Endothelial cell of umbilical vein (primary cell): ENCODE results near the gene VCL. TPM values are rescaled to one million over a fixed set of nuclear protein-coding genes. Genes with fewer than 3 reads are reported as not detected.

Source experiments
- BruUV-seq: library from RNA; stranded (reverse); fragments of 400-500 nt; replicated peaks from 2 replicates; lab custom pipeline; 2021; lab: Mats Ljungman, UMichigan
- CTCF ChIA-PET: fragments of 300-600, 350-600 bp; sonication (Branson Sonifier 250); formaldehyde crosslinking; loops from one replicate; lab custom pipeline; 2021; ENCODE audit warnings: antibody characterized with exemption, inconsistent platforms; lab: Charles Lee
- POLR2A ChIA-PET: fragments of 300-600, 350-600 bp; sonication (Branson Sonifier 250); formaldehyde crosslinking; loops from one replicate; lab custom pipeline; 2021; ENCODE audit warnings: antibody characterized with exemption, inconsistent platforms; lab: Charles Lee
- DNase-seq: peaks from one replicate; pipeline ENCODE4 v3.0.0-alpha.2; 2011; ENCODE audit warnings: low read depth, low spot score
- FAIRE-seq: peaks from 2 replicates; lab custom pipeline; 2011; peaks lifted over from hg19 to GRCh38; lab: Jason Lieb, UNC
- H2AFZ ChIP-seq: 2 replicates; pipeline ENCODE4 v1.6.0; 2012; ENCODE audit warnings: low read depth, low read length, control low read depth, inconsistent platforms
- H3K27ac ChIP-seq: 2 replicates; pipeline ENCODE4 v1.5.1; 2011; ENCODE audit warnings: low read depth, mild to moderate bottlenecking, control low read depth, low read length, moderate library complexity; ENCODE audit not compliant: insufficient read depth
- H3K27me3 ChIP-seq, 2 experiments: 2 replicates each; pipeline versions ENCODE4 v1.6.0 to v1.6.1; 2011; ENCODE audit warnings: low read length in 2 of 2, mixed read lengths in 1 of 2; ENCODE audit not compliant: control insufficient read depth in 2 of 2, insufficient read depth in 2 of 2
- H3K36me3 ChIP-seq, 2 experiments: 2 replicates in 1 of 2; 3 replicates in 1 of 2; pipeline ENCODE4 v1.5.1; 2011; ENCODE audit warnings: low read length in 2 of 2, mild to moderate bottlenecking in 1 of 2, moderate library complexity in 1 of 2; ENCODE audit not compliant: control insufficient read depth in 2 of 2, insufficient read depth in 2 of 2; ENCODE audit errors: extremely low read depth in 1 of 2
- H3K4me1 ChIP-seq: 3 replicates; pipeline ENCODE4 v1.5.1; 2011; ENCODE audit warnings: mild to moderate bottlenecking, low read length; ENCODE audit not compliant: control insufficient read depth, insufficient read depth; ENCODE audit errors: extremely low read depth
- H3K4me2 ChIP-seq: 2 replicates; pipeline ENCODE4 v1.6.1; 2011; ENCODE audit warnings: low read length, control low read depth, mixed read lengths; ENCODE audit not compliant: insufficient read depth
- H3K4me3 ChIP-seq, 3 experiments: fragments of 200-600 bp in 1 of 3; sonication (generic), shearing (Covaris generic) in 1 of 3; replicated peaks in 1 of 3; 2 replicates each; pipeline ENCODE4 v1.5.1; 2011 to 2016; ENCODE audit warnings: control low read depth in 3 of 3, low read length in 3 of 3, mild to moderate bottlenecking in 2 of 3, inconsistent platforms in 1 of 3, low read depth in 1 of 3, moderate library complexity in 1 of 3; ENCODE audit not compliant: insufficient read depth in 1 of 3
- H3K79me2 ChIP-seq: 2 replicates; pipeline ENCODE4 v1.6.0; 2012; ENCODE audit warnings: low read length, inconsistent platforms; ENCODE audit not compliant: control insufficient read depth, insufficient read depth
- H3K9ac ChIP-seq: replicated peaks from 2 replicates; pipeline ENCODE3; 2011; ENCODE audit warnings: low read length, control low read depth; ENCODE audit not compliant: insufficient read depth; ENCODE audit errors: extremely low read depth
- H3K9me1 ChIP-seq: replicated peaks from 3 replicates; pipeline ENCODE4 v1.6.0; 2011; ENCODE audit warnings: mild to moderate bottlenecking, low read length; ENCODE audit not compliant: control insufficient read depth, insufficient read depth; ENCODE audit errors: extremely low read depth
- H3K9me3 ChIP-seq: replicated peaks from 2 replicates; pipeline ENCODE4 v1.5.1; 2012; ENCODE audit warnings: low read length, inconsistent platforms; ENCODE audit not compliant: control insufficient read depth, insufficient read depth
- H4K20me1 ChIP-seq: replicated peaks from 2 replicates; pipeline ENCODE3; 2011; ENCODE audit warnings: mild to moderate bottlenecking, low read length; ENCODE audit not compliant: control insufficient read depth, insufficient read depth; ENCODE audit errors: extremely low read depth
- CTCF ChIP-seq, 2 donors: IDR thresholded peaks; 1 replicate in 1 of 2; 2 replicates in 1 of 2; pipeline ENCODE4 v1.5.1; 2011; ENCODE audit warnings: low read length in 2 of 2, mild to moderate bottlenecking in 2 of 2, moderate library complexity in 2 of 2, control low read depth in 1 of 2, inconsistent platforms in 1 of 2, low read depth in 1 of 2; ENCODE audit not compliant: insufficient read depth in 1 of 2; ENCODE audit errors: extremely low read depth in 1 of 2
- JUN ChIP-seq: IDR thresholded peaks from 2 replicates; pipeline ENCODE4 v1.6.1; 2011; ENCODE audit warnings: borderline replicate concordance, low read depth; ENCODE audit not compliant: insufficient read length, insufficient read depth
- MAX ChIP-seq: IDR thresholded peaks from 2 replicates; pipeline ENCODE4 v1.6.1; 2011; ENCODE audit not compliant: insufficient read depth, insufficient read length
- MYC ChIP-seq: IDR thresholded peaks from one replicate; pipeline ENCODE4 v1.6.1; 2011; ENCODE audit warnings: mild to moderate bottlenecking, low read depth, low read length
- POLR2A ChIP-seq: IDR thresholded peaks from 2 replicates; pipeline ENCODE4 v1.6.1; 2012; ENCODE audit warnings: low read depth, mild to moderate bottlenecking, control low read depth, low read length
- POLR2AphosphoS5 ChIP-seq: IDR thresholded peaks from 2 replicates; pipeline ENCODE4 v1.6.1; 2012; ENCODE audit warnings: low read depth, mild to moderate bottlenecking, control low read depth, low read length, moderate library complexity; ENCODE audit not compliant: insufficient read depth
- dilution Hi-C: fragments of 300-500 bp; cut with MboI; formaldehyde crosslinking; loops from one replicate; pipeline ENCODE4 v1.15.0; 2019; ENCODE audit warnings: low sequenced_read_pairs; ENCODE audit not compliant: extremely low pct_ligation_motif_present
- intact Hi-C: fragments of 100-400 bp; cut with micrococcal nuclease; formaldehyde crosslinking; loops from one replicate; pipeline ENCODE4 v1.10.0; 2022
- polyA plus RNA-seq, 4 experiments: library from polyadenylated mRNA; depleted of rRNA in 3 of 4; stranded (reverse) in 3 of 4; unstranded in 1 of 4; fragments of >200 nt; gene quantifications; 2 replicates each; pipeline versions ENCODE4 v1.2.1 to v1.2.3, GENCODE V29; 2011 to 2012; ENCODE audit warnings: missing spikeins in 1 of 4
- total RNA-seq: library from RNA; stranded (reverse); gene quantifications from 2 replicates; pipeline ENCODE4 v1.2.3, GENCODE V29; 2021

Gene VCL
- total and polyA plus RNA-seq, 2 donors (not counting 3 experiments of a cell fraction or from before 2014, with no cell fraction given) = 95.4 to 231 TPM

GRCh38 chr10:73974309-73974946, 23.5 kb upstream of the VCL start:
- H3K27ac ChIP-seq = no peak overlapping the region
- no peak overlapping the region for H3K4me3 ChIP-seq
- H2AFZ ChIP-seq = no peak overlapping the region
- DNase-seq = no peak
- TF ChIP-seq JUN = no peak
- no peak for TF ChIP-seq MYC
- no peak for TF ChIP-seq POLR2A
- no peak for TF ChIP-seq POLR2AphosphoS5
- no peak for TF ChIP-seq CTCF (IDR thresholded peaks at IDR 0.05; ENCODE audit: extremely low read depth in 1 of 2, insufficient read depth in 1 of 2, low read depth in 1 of 2, low read length in 2 of 2)
- TF ChIP-seq MAX = no peak
- no peaks in the 10 kb centered on the region for H3K79me2 ChIP-seq
- peaks cover 11% of the 10 kb centered on the region for H3K4me1 ChIP-seq
- intact Hi-C loops (no loop called here), dilution Hi-C loops (no loop called here)
- FAIRE-seq = no peak
- no peaks in the 10 kb centered on the region for H3K27me3 ChIP-seq
- CTCF ChIA-PET = interaction anchor here (1.3 kb wide), 1 partner anchor 52 kb away, joined by 3 read pairs; no protein-coding TSS in a partner anchor
- H3K36me3 ChIP-seq = no peaks in the 10 kb centered on the region
- BruUV-seq = no TSS peak
- no peak overlapping the region for H3K9ac ChIP-seq
- POLR2A ChIA-PET = no interaction called here
- H3K4me2 ChIP-seq = no peak overlapping the region
- H3K9me3 ChIP-seq = no peaks in the 10 kb centered on the region
- no peaks in the 10 kb centered on the region for H4K20me1 ChIP-seq
- H3K9me1 ChIP-seq = no peaks in the 10 kb centered on the region
